ENCODE results near the gene ZNRF3.
A peak's percentile ranks its signal among the peaks of the same experiment; 100 is the strongest.

ZNRF3 gene

GRCh38 chr22:28953976-28954880, 70.9 kb downstream of the ZNRF3 start:
- no peak overlapping the region for H3K4me3 ChIP-seq (ENCODE audit: low read length)
- TF ChIP-seq CTCF (conservative IDR thresholded peaks at IDR 0.05; ENCODE audit: low read length), result no peak
- no peak for DNase-seq (ENCODE audit: low read depth)

GRCh38 chr22:28955817-28956216, 72.4 kb downstream of the ZNRF3 start:
- H3K4me3 ChIP-seq (ENCODE audit: low read length), result no peak overlapping the region
- TF ChIP-seq CTCF (conservative IDR thresholded peaks at IDR 0.05; ENCODE audit: low read length), result no peak
- peak; percentile 29 for DNase-seq (ENCODE audit: low read depth)

GRCh38 chr22:28956506-28956905, 73.1 kb downstream of the ZNRF3 start:
- DNase-seq (ENCODE audit: low read depth), result no peak
- H3K4me3 ChIP-seq (ENCODE audit: low read length), result no peak overlapping the region
- no peak for TF ChIP-seq CTCF (conservative IDR thresholded peaks at IDR 0.05; ENCODE audit: low read length)

GRCh38 chr22:28958611-28959010, 75.2 kb downstream of the ZNRF3 start:
- TF ChIP-seq CTCF (conservative IDR thresholded peaks at IDR 0.05; ENCODE audit: low read length), result no peak
- DNase-seq (ENCODE audit: low read depth), result peak; percentile 21
- H3K4me3 ChIP-seq (ENCODE audit: low read length), result no peak overlapping the region

GRCh38 chr22:28962042-28962554, 78.7 kb downstream of the ZNRF3 start:
- TF ChIP-seq CTCF (conservative IDR thresholded peaks at IDR 0.05; ENCODE audit: low read length), result no peak
- no peak overlapping the region for H3K4me3 ChIP-seq (ENCODE audit: low read length)
- DNase-seq (ENCODE audit: low read depth), result no peak

GRCh38 chr22:28963362-28963761, 80.0 kb downstream of the ZNRF3 start:
- TF ChIP-seq CTCF (conservative IDR thresholded peaks at IDR 0.05; ENCODE audit: low read length), result no peak
- DNase-seq (ENCODE audit: low read depth), result no peak
- H3K4me3 ChIP-seq (ENCODE audit: low read length), result no peak overlapping the region

- DNase-seq (ENCODE audit: low read depth), result no peak
- TF ChIP-seq CTCF (conservative IDR thresholded peaks at IDR 0.05; ENCODE audit: low read length), result no peak
- H3K4me3 ChIP-seq (ENCODE audit: low read length), result no peak overlapping the region
Observed at GRCh38 chr22:28967163-28967665, 83.8 kb downstream of the ZNRF3 start.

All from AG10803 (cell line).